Measurements from ENCODE around the gene TMEM151B.
"Not testable (repeated sequence)": the region's sequence is repeated elsewhere in the genome, so short reads cannot be mapped to it uniquely, and the experiment has no call there.

TMEM151B gene

DNA sequence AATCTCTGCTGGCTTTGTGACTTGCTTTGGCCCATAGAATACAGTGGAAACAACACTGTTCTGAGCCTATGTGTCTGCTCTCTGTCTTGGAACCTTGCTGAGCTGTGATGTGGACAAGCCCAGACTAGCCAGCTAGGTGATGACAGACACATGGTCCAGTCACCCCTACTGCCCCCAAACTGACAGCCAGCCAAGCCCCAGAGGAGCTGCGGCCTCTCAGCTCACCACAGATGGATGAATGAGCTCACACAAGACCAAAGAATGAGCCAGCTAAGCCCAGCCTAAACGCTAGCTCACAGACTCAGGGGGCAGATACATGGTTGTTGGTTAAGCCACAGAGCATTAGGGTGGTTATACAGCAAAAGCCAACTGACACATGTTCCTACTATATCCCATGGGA is 38.8 kb downstream of the TMEM151B start:
- no peak for DNase-seq

DNA sequence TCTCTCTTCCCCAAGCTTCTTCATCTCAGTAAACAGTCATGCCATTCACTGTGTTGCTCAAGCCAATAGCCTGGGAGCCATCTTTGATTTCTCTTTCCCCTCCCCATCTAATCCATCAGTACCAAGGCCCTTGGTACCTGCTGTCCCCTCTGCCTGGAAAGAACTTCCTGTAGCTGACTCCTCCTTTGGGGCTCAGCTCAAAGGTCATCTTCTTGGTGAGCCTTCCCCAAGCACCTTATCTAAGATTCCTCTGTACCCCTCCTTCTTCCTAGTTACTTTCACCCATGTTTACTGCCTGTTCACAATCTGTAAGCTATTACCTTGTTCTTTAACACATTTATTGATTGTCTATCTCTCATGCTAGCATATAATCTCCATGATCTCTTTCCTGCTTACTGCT is 39.4 kb downstream of the TMEM151B start:
- no peak for DNase-seq

DNA sequence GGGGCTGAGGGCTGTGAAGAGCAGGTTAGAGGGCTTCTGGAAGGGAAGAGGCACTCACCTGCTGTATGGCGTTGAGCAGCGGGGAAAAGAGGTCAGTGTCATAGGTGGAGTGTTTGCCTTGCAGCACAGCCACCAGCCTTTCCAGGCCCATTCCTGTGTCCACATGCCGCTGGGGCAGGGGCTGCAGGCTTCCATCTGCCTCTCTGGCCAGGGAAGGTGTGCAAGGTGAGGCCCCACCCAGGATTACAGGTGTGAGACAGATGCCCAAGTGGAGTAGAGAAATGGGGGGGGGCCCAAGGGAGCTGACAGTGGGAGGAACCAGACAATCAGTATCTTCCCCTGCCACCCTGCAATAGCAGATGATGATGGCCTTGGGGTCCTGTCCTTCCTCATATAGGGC is 40.0 kb downstream of the TMEM151B start:
- no peak for DNase-seq

DNA sequence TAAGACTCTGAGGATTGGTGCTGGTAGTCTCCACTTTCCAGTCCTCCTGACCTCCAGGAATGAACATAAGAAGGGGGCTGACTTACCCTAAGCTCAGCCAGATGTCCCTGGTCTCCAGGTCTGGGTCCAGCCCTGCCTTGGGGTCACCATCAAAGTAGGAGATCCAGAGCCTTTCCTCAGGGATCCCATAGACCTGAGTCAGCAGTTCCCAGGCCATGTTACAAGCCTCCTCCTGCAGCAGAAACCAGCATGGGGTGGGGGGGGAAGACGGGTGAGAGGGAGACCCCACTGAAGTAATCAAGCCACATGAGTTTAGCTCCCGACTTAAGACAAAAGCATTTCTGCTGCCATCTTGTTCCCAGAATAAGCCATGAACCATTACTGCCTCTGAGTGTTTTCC is 41.1 kb downstream of the TMEM151B start:
- DNase-seq = no peak

DNA sequence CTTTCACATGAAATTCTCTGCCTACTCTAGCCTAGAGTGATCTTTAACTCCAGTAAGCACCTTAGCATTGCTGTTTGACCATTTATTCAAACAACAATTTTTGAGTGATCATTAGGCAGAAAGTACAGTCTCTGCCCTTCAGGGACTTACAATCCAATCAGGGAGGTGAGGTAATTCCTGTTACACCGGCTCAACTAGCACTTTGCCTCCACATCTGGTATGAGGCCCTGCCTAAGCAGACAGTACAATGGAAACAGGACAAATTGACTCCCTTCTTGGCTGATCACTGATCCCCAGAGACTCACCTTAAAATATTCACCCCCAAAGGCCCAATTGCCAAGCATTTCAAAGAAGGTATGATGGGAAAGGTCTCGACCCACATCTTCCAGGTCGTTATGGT is 41.5 kb downstream of the TMEM151B start:
- no peak for DNase-seq

DNA sequence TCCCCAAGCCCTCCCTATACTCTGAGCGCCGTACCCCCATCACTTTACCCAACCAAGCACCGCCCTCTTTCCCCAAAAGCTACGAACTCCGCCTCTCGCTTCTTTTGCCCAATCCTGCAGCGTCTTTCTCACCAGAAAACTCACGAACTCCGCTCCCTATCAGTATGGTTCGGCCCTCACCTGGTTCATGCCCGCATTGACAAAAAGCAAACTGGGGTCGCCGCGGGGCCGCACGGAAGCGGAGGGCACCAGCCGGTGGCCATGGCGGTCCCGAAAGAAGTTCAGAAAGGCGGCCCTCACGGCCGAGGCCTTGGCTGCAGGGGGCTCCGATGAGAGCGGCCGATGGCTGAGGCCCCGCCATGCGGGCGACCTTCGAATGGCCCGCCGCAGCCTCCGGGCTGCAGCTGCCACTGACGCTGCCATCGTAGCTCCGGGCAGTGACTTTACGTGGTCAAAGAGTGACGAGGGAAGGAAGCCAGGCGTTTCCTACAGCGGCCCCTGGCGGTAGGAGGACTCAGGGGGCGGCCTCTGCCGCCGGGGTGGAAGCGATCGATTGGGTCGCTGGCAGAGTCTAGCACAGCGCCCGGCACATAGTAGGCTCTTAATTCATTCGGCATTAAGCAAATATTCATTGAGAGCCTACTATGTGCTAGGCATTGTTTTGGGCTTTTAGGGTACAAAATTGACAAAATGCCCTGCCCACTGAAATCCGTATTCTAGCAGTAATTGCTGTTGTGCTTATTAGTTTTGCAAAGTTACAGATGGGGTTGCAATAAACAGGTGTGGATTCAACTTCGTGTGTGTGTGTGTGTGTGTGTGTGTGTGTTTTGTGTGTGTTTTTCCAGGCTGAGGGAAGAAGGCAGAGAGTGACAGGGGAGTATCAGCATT is 42.9 kb downstream of the TMEM151B start, which contains the start of gene AARS2:
TSS of gene AARS2 (minus strand) at position 447 of the 888 bp plus-strand sequence. CDS start at position 423, 24 bp downstream.
- DNase-seq = peak; percentile 90

DNA sequence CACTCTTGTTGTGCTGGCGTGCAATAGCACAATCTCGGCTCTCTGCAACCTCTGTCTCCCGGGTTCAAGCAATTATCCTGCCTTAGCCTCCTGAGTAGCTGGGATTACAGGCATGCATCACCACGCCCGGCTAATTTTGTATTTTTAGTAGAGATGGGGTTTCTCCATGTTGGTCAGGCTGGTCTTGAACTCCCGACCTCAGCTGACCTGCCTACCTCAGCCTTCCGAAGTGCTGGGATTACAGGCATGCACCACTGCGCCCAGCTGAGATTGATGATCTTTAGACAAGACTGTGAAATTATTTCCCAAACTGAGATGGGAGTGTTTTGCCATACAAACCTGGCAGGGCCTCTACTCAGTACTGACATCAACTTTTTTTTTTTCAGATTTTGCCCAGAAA is 44.4 kb downstream of the TMEM151B start:
- DNase-seq = not testable (repeated sequence)

DNA sequence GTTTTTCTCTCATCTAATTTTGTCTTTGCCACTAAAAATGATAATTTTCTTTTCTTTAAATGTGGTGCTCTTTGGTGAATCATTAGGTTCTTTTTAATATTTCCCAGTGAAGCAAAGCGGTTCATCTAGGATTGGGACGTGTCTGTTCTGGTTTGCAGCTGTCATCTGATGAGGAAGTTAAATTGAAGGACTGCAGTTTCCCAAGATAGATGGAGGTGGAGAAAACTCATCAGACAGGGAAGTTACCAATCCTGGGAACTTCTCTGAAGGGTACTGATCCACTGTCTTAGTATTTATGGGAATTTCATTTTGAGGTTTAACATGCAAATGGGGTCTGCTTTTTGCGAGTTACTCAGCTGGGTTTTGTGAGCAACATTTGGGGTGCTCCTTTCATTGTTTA is 45.3 kb downstream of the TMEM151B start:
- DNase-seq = no peak

DNA sequence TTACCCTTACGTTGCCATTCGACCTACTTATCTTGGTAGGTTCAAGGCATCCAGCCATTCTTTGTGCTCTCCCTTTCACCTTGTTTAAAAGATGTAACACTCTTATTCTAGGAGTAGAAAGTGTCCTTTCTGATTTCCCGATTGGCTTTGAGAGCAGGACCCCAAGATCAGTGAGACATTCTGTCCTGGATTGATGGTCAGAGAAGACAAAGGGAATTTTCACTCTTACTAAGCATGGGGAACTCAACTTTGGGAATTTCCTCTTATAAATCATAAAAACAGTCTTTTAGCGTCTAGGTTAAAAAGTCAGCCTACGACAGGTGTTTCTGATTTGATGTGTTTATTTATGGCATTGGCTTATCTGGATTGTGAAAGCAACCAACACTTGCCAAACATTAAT is 45.7 kb downstream of the TMEM151B start:
- no peak for DNase-seq

DNA sequence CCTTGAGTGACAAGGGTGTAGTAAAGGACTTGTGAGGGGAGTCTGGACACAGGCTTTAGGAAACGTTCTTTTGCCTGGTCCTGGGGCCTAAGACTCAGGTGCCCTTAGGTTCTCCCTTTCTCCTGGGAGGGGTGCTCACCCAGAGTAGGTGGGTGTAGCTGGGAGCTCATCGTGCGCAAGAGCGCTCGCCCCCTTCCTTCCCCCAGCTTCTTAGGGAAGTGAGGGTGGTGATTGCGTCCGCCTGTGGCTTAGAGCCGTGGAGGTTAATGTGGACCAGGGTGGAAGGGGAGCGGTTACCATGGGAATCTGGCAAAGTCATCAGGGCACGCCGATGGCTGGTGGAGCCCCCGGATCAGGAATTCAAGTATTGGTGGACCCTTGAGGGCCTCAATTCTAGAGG is 46.2 kb downstream of the TMEM151B start:
- no peak for DNase-seq

DNA sequence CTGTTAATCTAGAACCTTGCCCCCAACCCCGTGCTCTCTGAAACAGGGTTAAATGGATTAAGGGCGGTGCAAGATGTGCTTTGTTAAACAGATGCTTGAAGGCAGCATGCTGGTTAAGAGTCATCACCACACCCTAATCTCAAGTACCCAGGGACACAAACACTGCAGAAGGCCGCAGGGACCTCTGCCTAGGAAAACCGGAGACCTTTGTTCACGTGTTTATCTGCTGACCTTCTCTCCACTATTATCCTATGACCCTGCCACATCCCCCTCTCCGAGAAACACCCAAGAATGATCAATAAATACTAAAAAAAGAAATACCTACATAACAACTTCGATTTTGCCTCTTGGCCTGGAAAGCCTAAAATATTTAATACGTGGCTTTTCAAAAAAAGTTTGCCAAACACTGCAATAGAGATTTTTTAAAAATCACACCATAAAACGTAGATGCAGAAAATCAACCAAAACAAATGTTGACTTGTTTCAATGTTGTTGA is 46.9 kb downstream of the TMEM151B start:
- DNase-seq = not testable (repeated sequence)

DNA sequence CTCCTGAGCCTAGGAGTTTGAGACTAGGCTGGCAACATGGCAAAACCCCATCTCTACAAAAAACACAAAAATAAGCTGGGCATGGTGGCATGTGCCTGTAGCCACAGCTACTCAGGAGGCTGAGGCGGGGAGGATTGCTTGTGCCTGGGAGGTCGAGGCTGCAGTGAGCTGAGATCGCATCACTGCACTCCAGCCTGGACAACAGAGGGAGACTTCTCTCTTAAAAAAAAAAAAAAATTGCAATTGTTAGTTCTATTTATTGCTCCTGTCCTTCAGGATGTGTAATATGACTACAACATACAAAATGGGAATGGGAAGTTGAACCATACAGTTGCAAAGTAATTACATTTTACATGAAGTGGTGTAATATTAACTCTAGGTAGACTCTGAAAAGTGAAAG is 51.0 kb downstream of the TMEM151B start:
- no peak for DNase-seq

DNA sequence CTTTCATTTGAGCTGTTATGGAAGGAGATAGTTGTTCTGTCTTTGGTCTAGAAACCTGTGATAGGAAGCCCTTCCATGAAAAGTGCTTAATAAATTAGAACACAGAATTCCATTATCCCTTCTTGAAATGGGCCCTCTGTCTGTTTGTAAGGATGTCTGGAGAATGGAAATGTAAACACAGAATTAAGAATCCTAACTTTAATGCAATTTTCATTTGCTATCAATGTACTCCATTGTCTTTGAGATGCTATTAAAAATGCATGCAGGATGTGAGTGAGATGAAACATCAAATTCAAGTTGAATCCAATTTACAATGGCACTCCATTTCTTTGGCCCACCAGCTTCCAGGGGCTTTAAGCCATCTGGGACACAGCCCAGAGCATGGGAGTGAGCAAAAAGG is 56.8 kb downstream of the TMEM151B start:
- DNase-seq = no peak

DNA sequence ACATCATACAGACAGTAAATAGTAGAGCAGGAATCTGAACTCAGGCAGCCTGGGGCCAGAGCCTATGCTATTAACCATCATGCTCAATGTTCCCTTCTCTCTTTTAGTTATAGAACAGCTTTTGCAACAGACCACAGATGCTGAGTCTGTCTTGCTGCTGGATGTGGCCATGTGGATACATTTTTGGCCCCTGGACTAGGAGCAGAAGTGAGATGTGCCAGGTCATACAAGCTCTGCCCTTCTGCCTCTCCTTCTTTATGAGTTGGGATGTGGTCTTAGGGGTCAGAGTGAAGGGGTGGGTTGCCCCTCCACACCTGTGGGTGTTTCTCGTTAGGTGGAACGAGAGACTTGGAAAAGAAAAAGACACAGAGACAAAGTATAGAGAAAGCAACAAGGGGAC is 57.5 kb downstream of the TMEM151B start:
- DNase-seq = no peak

DNA sequence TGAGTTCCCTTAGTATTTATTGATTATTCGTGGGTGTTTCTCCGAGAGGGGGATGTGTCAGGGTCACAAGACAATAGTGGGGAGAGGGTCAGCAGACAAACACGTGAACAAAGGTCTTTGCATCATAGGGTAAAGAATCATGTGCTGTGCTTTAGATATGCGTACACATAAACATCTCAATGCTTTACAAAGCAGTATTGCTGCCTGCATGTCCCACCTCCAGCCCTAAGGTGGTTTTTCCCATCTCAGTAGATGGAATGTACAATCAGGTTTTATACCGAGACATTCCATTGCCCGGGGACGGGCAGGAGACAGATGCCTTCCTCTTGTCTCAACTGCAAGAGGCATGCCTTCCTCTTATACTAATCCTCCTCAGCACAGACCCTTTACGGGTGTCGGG is 58.0 kb downstream of the TMEM151B start:
- DNase-seq = not testable (repeated sequence)

DNA sequence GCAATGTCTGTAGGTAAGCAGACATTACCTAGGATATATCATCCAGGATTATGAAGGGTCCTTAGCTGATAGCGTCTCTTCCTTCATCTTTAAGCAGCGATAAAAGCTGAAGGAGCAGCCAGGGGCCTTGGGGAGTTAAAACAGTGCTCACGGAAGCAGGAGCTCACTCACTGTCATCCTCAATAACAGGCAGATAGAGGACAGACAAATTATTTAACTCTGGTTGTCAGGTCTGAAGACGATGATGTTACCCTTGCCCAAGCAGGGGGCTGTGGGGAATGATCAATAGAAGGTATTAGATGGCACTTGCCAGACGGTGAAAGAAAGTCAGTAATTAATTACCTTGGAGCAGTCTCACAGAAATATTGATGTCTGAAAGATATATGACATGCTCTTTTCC is 59.6 kb downstream of the TMEM151B start:
- DNase-seq = no peak

DNA sequence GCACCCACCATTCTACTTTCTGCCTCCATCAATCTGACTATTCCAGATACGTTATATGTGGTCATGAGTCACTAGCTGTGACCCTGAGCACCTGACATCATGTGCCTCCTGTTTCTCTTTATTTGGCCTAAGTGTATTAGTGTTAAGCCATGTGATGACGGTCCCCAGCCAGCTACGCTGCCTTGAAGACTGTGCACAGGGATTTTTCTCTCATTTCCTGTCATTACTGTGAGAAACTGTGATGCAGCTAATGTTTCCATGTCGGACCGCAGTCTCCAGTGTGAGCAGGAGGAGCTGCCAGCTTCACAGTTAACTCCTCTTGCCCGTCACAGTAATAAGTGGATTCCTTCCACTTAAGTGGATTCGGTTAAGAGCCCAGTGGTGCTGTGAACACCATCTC is 62.3 kb downstream of the TMEM151B start:
- no peak for DNase-seq

DNA sequence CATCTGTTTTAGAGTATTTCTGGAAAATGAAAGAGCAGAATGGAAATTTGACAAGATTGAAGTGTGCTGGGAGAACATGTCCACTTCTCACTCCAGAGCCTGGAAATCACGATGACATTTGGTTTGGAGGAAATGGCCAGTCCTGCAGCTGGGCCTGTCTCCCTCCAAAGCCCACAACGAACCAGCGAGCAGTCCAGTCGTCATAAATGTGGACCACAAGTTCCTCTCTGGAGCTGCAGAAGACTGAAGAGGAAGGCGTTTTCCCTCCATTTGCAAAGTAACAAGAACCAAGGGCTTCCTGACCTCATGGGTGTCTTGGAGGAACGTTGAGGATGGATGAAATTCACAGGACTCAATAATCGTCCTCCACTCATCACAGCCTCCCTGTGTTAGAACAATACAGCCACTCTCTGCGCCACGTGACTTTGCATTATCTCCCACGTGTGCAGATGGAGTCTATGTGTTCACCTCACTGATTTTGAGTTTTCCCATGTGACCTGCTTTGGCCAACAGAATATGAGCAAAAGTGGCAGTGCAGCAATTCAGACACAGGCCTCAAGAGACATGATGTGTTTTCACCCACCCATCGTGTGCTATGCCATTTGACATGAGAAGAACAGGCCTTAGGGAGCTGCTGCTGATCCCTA is 63.1 kb downstream of the TMEM151B start:
- DNase-seq = no peak

DNA sequence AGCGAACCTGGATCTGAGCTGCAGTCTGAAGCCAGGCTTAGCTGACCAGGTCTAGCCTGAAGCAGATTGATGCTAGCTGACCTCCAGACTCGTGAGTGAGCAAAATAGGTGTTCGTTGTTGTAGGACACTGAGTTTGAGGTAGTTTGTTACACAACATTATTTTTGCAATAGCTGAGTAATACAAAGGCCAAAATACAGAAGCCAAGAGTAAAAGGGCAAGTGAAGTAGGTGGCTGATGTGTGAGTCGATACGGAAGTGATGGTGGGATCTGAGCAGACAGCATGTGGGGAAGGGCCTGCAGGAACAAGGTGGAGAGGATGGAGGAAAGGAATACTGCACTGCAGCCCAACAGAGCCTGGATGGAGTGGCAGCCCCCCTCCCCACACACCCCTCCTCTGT is 63.7 kb downstream of the TMEM151B start:
- no peak for DNase-seq

DNA sequence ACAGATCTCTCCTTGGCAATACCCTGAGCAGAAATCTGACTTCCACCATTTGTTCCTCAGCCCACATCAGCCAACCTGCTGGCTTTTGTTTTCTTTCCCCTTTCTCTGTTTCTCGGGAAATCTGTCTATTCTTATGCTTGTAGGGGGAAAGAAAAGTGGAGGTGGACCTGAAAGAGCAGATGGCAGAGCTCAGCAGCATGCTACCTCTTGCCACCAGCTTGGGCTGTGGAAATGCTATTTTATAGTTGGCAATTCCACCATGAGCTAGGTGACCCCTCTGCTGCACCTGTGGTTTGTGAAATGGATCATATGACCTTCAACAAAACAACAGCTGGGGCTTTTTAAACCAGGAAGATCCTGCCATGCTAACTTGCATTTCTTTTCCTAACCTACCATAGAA is 65.4 kb downstream of the TMEM151B start:
- DNase-seq = no peak

DNA sequence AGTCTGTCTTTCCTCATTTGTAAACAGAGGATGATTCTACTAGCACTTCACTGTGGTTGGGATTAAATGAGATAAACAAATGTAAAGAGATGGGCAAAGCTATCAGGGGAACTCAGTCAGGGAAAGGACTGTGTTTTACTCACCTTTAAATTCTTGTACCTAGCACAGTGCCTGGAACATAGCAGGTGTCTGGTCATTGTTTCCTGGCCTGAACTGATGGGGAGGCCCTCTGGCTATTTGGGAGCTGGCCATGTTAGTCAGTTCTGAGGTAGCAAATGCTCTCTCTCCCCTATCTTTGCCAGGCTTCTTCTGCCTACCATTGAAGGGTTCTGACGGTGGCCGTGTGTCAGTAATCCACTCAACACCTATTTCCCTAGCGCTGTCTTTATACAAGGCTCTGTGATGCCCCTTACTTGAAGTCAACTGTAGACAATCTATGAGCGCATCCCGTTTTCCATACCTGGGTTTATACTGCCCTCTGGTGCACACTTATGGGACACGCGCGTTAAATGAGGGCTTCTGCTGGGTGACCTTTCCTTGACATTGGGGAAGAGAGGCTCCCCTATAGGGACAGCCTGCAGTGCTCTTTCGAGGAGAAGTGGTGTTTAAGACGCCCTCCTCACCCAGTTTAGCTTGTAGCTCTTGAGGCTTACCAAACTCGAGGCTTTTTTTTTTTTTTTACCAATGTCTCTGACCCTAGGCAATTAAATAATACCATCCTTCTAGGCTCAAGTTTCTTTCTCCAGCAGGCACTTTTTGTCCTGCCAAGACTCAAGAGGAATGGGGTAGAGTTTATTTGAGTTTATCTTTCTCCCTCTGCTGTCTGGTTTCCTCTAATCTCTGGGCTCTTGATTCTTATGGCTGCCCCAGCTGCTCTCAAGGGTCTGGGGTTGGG is 68.2 kb downstream of the TMEM151B start:
- peak; percentile 61 for DNase-seq

DNA sequence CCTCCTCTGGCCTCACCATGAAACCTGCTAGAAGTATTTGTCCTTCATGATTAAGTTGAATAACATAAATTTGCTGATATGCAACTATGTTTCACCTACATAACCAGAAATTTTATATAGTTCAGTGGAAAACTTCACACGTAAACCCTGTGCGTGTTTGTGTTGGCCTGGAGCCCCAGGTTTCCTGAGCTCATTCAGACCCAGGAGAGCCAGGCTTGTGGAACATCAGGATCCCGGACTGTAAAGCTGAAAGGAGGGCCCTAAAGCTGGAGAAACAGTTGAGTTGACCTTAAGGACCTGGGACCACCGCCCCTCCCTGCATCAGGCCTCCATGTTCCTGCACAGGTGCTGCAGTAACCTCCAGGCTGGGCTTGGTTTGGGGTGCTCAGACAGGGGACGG is 69.1 kb downstream of the TMEM151B start:
- DNase-seq = no peak
